Measurements from ENCODE around the gene PCMTD2.

PCMTD2 gene

GRCh38 chr20:64238115-64238825, 17.3 kb upstream of the PCMTD2 start:
- no peak for DNase-seq

GRCh38 chr20:64238851-64239387, 16.6 kb upstream of the PCMTD2 start:
- no peak for DNase-seq

- DNase-seq: no peak
Observed at GRCh38 chr20:64239449-64240242, 15.9 kb upstream of the PCMTD2 start.

- DNase-seq: no peak
Observed at GRCh38 chr20:64240243-64241015, 15.1 kb upstream of the PCMTD2 start.

- DNase-seq: no peak
Observed at GRCh38 chr20:64241061-64241460, 14.5 kb upstream of the PCMTD2 start.

GRCh38 chr20:64242003-64242796, 13.3 kb upstream of the PCMTD2 start:
- no peak for DNase-seq

GRCh38 chr20:64242797-64243475, 12.6 kb upstream of the PCMTD2 start:
- no peak for DNase-seq

- no peak for DNase-seq
Observed at GRCh38 chr20:64244281-64244805, 11.2 kb upstream of the PCMTD2 start.

GRCh38 chr20:64244870-64245603, 10.5 kb upstream of the PCMTD2 start:
- no peak for DNase-seq

GRCh38 chr20:64245746-64246595, 9.6 kb upstream of the PCMTD2 start:
- DNase-seq: no peak

- no peak for DNase-seq
Observed at GRCh38 chr20:64246616-64247306, 8.8 kb upstream of the PCMTD2 start.

GRCh38 chr20:64247307-64247618, 8.3 kb upstream of the PCMTD2 start:
- no peak for DNase-seq

- no peak for DNase-seq
Observed at GRCh38 chr20:64247970-64248841, 7.3 kb upstream of the PCMTD2 start.

GRCh38 chr20:64250027-64250426, 5.5 kb upstream of the PCMTD2 start:
- no peak for DNase-seq

GRCh38 chr20:64253000-64253383, 2.6 kb upstream of the PCMTD2 start:
- no peak for DNase-seq

- DNase-seq: no peak
Observed at GRCh38 chr20:64253443-64253842, 2.1 kb upstream of the PCMTD2 start.

GRCh38 chr20:64254156-64254555, 1.4 kb upstream of the PCMTD2 start:
- no peak for DNase-seq

All from amygdala (tissue), 56 donors.